Panc1 (cell line): ENCODE measurements around the gene IRF6. TPM values are rescaled to one million over a fixed set of nuclear protein-coding genes. Genes with fewer than 3 reads are reported as not detected.

Experiments used
- ATAC-seq: fragments of 200-7000 bp; cut with Tn5 transposase; 2 replicates; pipeline ENCODE4 v1.9.1; 2020; ENCODE audit warnings: mild to moderate bottlenecking, moderate library complexity
- BruUV-seq: library from RNA; stranded (reverse); fragments of 400-500 nt; replicated peaks from 2 replicates; lab custom pipeline; 2021; lab: Mats Ljungman, UMichigan
- CTCF ChIA-PET: fragments of 300-600 bp; sonication (Branson Sonifier 250); formaldehyde crosslinking; loops from one replicate; lab custom pipeline; 2022; ENCODE audit warnings: antibody characterized with exemption; lab: Charles Lee
- POLR2A ChIA-PET: fragments of 300-600 bp; sonication (Branson Sonifier 250); formaldehyde crosslinking; loops from one replicate; lab custom pipeline; 2022; ENCODE audit warnings: antibody characterized with exemption; lab: Charles Lee
- DNase-seq: peaks from one replicate; pipeline ENCODE4 v3.0.0-alpha.2; 2010; ENCODE audit warnings: low read depth, low spot score
- H3K27ac ChIP-seq: 2 replicates; pipeline ENCODE4 v1.5.1; 2011; ENCODE audit warnings: mild to moderate bottlenecking, low read length, inconsistent platforms
- H3K27me3 ChIP-seq: fragments of 200-500 bp; sonication (Bioruptor generic); 2 replicates; pipeline ENCODE4 v1.6.0; 2014; ENCODE audit warnings: low read length, inconsistent platforms; ENCODE audit not compliant: control insufficient read depth, insufficient read depth
- H3K36me3 ChIP-seq: fragments of 200-500 bp; sonication (Bioruptor generic); 2 replicates; pipeline ENCODE4 v1.5.1; 2014; ENCODE audit warnings: inconsistent platforms, mild to moderate bottlenecking, low read length, moderate library complexity; ENCODE audit not compliant: control insufficient read depth, insufficient read depth
- H3K4me1 ChIP-seq: 2 replicates; pipeline ENCODE4 v1.5.1; 2011; ENCODE audit warnings: inconsistent platforms, mild to moderate bottlenecking, low read length, moderate library complexity; ENCODE audit not compliant: control insufficient read depth, insufficient read depth
- H3K4me3 ChIP-seq, 2 experiments: 2 replicates each; pipeline ENCODE4 v1.5.1; 2011 to 2012; ENCODE audit warnings: low read depth in 2 of 2, low read length in 2 of 2, mild to moderate bottlenecking in 2 of 2, inconsistent platforms in 1 of 2, moderate library complexity in 1 of 2
- H3K9me3 ChIP-seq: fragments of 200-500 bp; sonication (Bioruptor generic); 2 replicates; pipeline ENCODE4 v1.5.1; 2014; ENCODE audit warnings: low read depth, mild to moderate bottlenecking, inconsistent platforms, low read length, moderate library complexity; ENCODE audit not compliant: control insufficient read depth, insufficient read depth
- POLR2AphosphoS5 ChIP-seq: IDR thresholded peaks from 2 replicates; pipeline ENCODE4 v1.6.1; 2012; ENCODE audit warnings: mild to moderate bottlenecking, low read depth, low read length, moderate library complexity
- REST ChIP-seq, 2 experiments: IDR thresholded peaks; 2 replicates each; pipeline ENCODE4 v1.6.1; 2011 to 2012; ENCODE audit warnings: low read depth in 2 of 2, control low read depth in 1 of 2, low read length in 1 of 2, mild to moderate bottlenecking in 1 of 2, moderate library complexity in 1 of 2; ENCODE audit not compliant: insufficient read depth in 1 of 2
- SIN3A ChIP-seq: IDR thresholded peaks from 2 replicates; pipeline ENCODE4 v1.6.1; 2012; ENCODE audit warnings: low read depth, mild to moderate bottlenecking, low read length, moderate library complexity, borderline replicate concordance; ENCODE audit not compliant: insufficient read depth
- TCF7L2 ChIP-seq: IDR thresholded peaks from 2 replicates; pipeline ENCODE4 v1.6.1; 2011; ENCODE audit warnings: mild to moderate bottlenecking, low read depth, low read length, inconsistent platforms
- in situ Hi-C: cut with HindIII; loops from 2 replicates; pipeline ENCODE4 v1.10.0; 2016; ENCODE audit warnings: low sequenced_read_pairs, low pct_unique_long_range_greater_than_20kb
- intact Hi-C: fragments of 100-400 bp; cut with micrococcal nuclease; formaldehyde crosslinking; loops from one replicate; pipeline ENCODE4 v1.10.0; 2022; ENCODE audit not compliant: unreplicated experiment
- total RNA-seq: library from RNA; stranded (reverse); gene quantifications from one replicate; pipeline ENCODE4 v1.2.1, GENCODE V29; 2021; ENCODE audit not compliant: unreplicated experiment
- TF ChIP-seq, protein P1 (sequence below): fragments of 450-650 bp; IDR thresholded peaks from 2 replicates; pipeline ENCODE4 v1.5.1; 2017; ENCODE audit warnings: mild to moderate bottlenecking

The IRF6 gene
- total RNA-seq, 1 experiment from 2014 or later: 0.64 TPM

DNA sequence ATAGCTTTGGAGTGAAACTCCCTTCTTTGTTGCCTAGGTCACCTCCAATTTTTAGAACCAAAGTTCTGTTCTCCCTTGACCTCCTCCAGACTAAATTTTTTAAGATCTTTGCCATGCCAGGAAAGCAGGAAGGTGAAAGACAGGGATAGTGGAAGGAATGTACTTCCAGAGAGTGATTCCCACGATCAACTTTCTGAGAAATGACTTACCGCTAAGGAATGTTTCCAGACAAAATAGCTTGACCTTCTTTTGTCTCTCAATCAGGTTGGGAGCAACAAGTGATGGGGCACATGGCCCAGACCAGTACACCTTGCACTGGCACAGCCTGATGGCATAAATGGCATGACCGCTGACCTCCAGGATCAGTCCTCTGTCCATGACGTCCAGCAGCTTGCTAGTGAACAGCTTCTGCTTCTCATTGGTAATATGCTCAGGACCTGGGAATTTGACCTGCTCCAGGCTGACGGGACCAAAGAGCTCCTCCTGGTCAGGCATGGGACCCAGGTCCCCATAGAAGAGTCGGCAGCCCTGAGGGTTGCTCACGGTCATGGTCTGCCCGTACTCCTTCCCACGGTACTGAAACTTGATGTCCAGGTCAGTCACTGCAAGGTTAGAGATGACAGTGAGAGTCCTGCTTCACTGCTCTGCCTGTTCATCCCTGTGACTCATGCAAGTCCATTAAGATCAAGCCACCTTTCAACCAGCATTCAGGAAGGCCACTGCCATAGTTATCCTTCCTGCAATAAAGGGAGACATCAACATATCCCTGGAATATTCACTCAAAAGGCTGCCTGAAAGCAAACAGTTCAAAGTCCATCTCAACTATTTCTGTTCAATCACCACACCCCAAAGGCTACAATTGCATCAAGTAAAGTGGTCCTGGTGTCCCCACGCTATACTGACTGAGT is 15.4 kb downstream of the IRF6 start:
- no TSS peak for BruUV-seq
- Histone ChIP-seq H3K27ac (no peak overlapping the region), H3K27me3 (peaks cover 7% of the 10 kb centered on the region; the same call in 1 of the 2 replicates), H3K36me3 (no peaks in the 10 kb centered on the region), H3K4me3 (no peak overlapping the region), H3K9me3 (no peaks in the 10 kb centered on the region), H3K4me1 (no peaks in the 10 kb centered on the region)
- POLR2A ChIA-PET: no interaction called here
- in situ Hi-C loops: no loop called here
- CTCF ChIA-PET: no interaction called here
- DNase-seq (no peak), ATAC-seq (no peak)
- intact Hi-C loops: no loop called here
- TF ChIP-seq TCF7L2: no peak
- no peak for TF ChIP-seq REST (IDR thresholded peaks at IDR 0.05; ENCODE audit: insufficient read depth in 1 of 2, low read depth in 2 of 2, low read length in 1 of 2)
- no peak for TF ChIP-seq SIN3A
- no peak for TF ChIP-seq POLR2AphosphoS5
- TF ChIP-seq, protein P1, sequence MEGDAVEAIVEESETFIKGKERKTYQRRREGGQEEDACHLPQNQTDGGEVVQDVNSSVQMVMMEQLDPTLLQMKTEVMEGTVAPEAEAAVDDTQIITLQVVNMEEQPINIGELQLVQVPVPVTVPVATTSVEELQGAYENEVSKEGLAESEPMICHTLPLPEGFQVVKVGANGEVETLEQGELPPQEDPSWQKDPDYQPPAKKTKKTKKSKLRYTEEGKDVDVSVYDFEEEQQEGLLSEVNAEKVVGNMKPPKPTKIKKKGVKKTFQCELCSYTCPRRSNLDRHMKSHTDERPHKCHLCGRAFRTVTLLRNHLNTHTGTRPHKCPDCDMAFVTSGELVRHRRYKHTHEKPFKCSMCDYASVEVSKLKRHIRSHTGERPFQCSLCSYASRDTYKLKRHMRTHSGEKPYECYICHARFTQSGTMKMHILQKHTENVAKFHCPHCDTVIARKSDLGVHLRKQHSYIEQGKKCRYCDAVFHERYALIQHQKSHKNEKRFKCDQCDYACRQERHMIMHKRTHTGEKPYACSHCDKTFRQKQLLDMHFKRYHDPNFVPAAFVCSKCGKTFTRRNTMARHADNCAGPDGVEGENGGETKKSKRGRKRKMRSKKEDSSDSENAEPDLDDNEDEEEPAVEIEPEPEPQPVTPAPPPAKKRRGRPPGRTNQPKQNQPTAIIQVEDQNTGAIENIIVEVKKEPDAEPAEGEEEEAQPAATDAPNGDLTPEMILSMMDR: no peak

DNA sequence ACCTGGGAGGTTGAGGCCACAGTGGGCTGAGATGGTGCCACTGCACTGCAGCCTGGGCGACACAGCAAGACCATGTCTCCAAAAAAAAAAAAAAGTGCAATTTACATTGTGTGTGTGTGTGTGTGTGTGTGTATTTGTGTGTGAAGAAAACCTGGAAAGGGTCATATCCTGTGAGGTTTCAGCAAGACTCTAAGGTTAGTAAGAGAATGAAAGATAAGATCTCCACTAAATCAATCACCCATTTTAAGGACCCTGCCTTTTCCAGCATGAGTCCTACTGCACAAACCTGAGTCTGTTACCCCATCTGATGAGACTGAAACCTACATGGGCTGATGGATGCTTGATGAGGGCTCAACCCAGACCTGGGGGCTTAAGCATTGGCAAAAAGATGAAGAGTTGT is 16.7 kb downstream of the IRF6 start:
- intact Hi-C loops: no loop called here
- Histone ChIP-seq H3K4me1 (peaks cover 4% of the 10 kb centered on the region; the same call in 1 of the 2 replicates), H3K4me3 (no peak overlapping the region), H3K36me3 (no peaks in the 10 kb centered on the region; the same call in 1 of the 2 replicates), H3K27ac (no peak overlapping the region), H3K27me3 (peaks cover 7% of the 10 kb centered on the region; the same call in 1 of the 2 replicates), H3K9me3 (peaks cover 7% of the 10 kb centered on the region; the same call in 1 of the 2 replicates)
- ATAC-seq (no peak), DNase-seq (no peak)
- BruUV-seq: no TSS peak
- in situ Hi-C loops: no loop called here
- CTCF ChIA-PET: no interaction called here
- TF ChIP-seq TCF7L2: no peak
- no peak for TF ChIP-seq REST (IDR thresholded peaks at IDR 0.05; ENCODE audit: insufficient read depth in 1 of 2, low read depth in 2 of 2, low read length in 1 of 2)
- no peak for TF ChIP-seq SIN3A
- TF ChIP-seq POLR2AphosphoS5: no peak
- TF ChIP-seq, protein P1: no peak
- POLR2A ChIA-PET: no interaction called here
